Liver (tissue), 9 donors: Measurements from ENCODE around the gene RUNX1. TPM values are rescaled to one million over a fixed set of nuclear protein-coding genes. Genes with fewer than 3 reads are reported as not detected.
A peak's percentile ranks its signal among the peaks of the same experiment; 100 is the strongest.

Experiments
- DNase-seq: peaks from one replicate; pipeline ENCODE4 v3.0.0-alpha.2; 2017; ENCODE audit warnings: low spot score
- H3K27ac ChIP-seq, 2 donors: one replicate each; pipeline ENCODE4 v1.7.0; 2013; ENCODE audit warnings: inconsistent platforms in 2 of 2, low read length in 2 of 2, control low read depth in 1 of 2, low read depth in 1 of 2, mild to moderate bottlenecking in 1 of 2
- H3K27me3 ChIP-seq, 4 donors: one replicate each; pipeline versions ENCODE4 v1.6.1 to v1.7.0; 2013; ENCODE audit warnings: low read length in 3 of 4, inconsistent platforms in 1 of 4, mild to moderate bottlenecking in 1 of 4, moderate library complexity in 1 of 4; ENCODE audit not compliant: control insufficient read depth in 4 of 4, insufficient read depth in 4 of 4
- H3K36me3 ChIP-seq, 4 donors: one replicate each; pipeline versions ENCODE4 v1.6.1 to v1.7.0; 2013; ENCODE audit warnings: low read length in 3 of 4, mild to moderate bottlenecking in 3 of 4, low read depth in 1 of 4, moderate library complexity in 1 of 4; ENCODE audit not compliant: control insufficient read depth in 4 of 4, insufficient read depth in 3 of 4
- H3K4me1 ChIP-seq, 4 donors: one replicate each; pipeline versions ENCODE4 v1.6.1 to v1.7.0; 2013; ENCODE audit warnings: low read length in 3 of 4, mild to moderate bottlenecking in 3 of 4, moderate library complexity in 1 of 4; ENCODE audit not compliant: control insufficient read depth in 4 of 4, insufficient read depth in 4 of 4
- H3K4me3 ChIP-seq, 3 donors: one replicate each; pipeline versions ENCODE4 v1.6.1 to v1.7.0; 2013; ENCODE audit warnings: low read length in 3 of 3, control low read depth in 1 of 3, low read depth in 1 of 3, mild to moderate bottlenecking in 1 of 3
- H3K9ac ChIP-seq, 2 donors: one replicate each; pipeline ENCODE4 v1.7.0; 2013; ENCODE audit warnings: low read length in 2 of 2, mild to moderate bottlenecking in 2 of 2, moderate library complexity in 2 of 2, control low read depth in 1 of 2, low read depth in 1 of 2
- H3K9me3 ChIP-seq, 4 donors: one replicate each; pipeline versions ENCODE4 v1.6.1 to v1.7.0; 2013; ENCODE audit warnings: low read length in 3 of 4; ENCODE audit not compliant: control insufficient read depth in 4 of 4
- EGR1 ChIP-seq, 2 donors: IDR thresholded peaks; 2 replicates each; pipeline ENCODE4 v1.6.1; 2016 to 2018; ENCODE audit warnings: antibody characterized with exemption in 2 of 2, low read depth in 2 of 2
- FOXA1 ChIP-seq: IDR thresholded peaks from 2 replicates; pipeline ENCODE4 v1.6.1; 2016; ENCODE audit warnings: antibody characterized with exemption
- FOXA2 ChIP-seq: IDR thresholded peaks from 2 replicates; pipeline ENCODE4 v1.6.1; 2016; ENCODE audit warnings: antibody characterized with exemption
- HNF4A ChIP-seq, 2 donors: conservative IDR thresholded peaks; 2 replicates each; pipeline ENCODE4 v1.6.1; 2016; ENCODE audit warnings: antibody characterized with exemption in 2 of 2, mild to moderate bottlenecking in 2 of 2
- HNF4G ChIP-seq: IDR thresholded peaks from 2 replicates; pipeline ENCODE4 v1.6.1; 2016; ENCODE audit warnings: antibody characterized with exemption
- JUND ChIP-seq, 2 donors: IDR thresholded peaks; 2 replicates each; pipeline ENCODE4 v1.6.1; 2016; ENCODE audit warnings: antibody characterized with exemption in 2 of 2
- NR2F2 ChIP-seq: IDR thresholded peaks from 2 replicates; pipeline ENCODE4 v1.6.1; 2016; ENCODE audit warnings: antibody characterized with exemption
- RAD21 ChIP-seq, 2 donors: IDR thresholded peaks; 2 replicates each; pipeline ENCODE4 v1.6.1; 2016; ENCODE audit warnings: antibody characterized with exemption in 2 of 2, mild to moderate bottlenecking in 2 of 2
- RXRA ChIP-seq, 2 donors: IDR thresholded peaks; 2 replicates each; pipeline ENCODE4 v1.6.1; 2017 to 2018; ENCODE audit warnings: antibody characterized with exemption in 2 of 2, mild to moderate bottlenecking in 1 of 2
- TAF1 ChIP-seq: conservative IDR thresholded peaks from 2 replicates; pipeline ENCODE4 v1.6.1; 2016; ENCODE audit warnings: antibody characterized with exemption, mild to moderate bottlenecking
- YY1 ChIP-seq: IDR thresholded peaks from 2 replicates; pipeline ENCODE4 v1.6.1; 2016; ENCODE audit warnings: antibody characterized with exemption, mild to moderate bottlenecking
- WGBS: extraction: QIAGEN DNeasy Blood & Tissue Kit; methylation state at CpG from one replicate; pipeline ENCODE4 v1.1.7; 2013; 5-methylcytosine and 5-hydroxymethylcytosine counted together
- polyA plus RNA-seq, 2 donors: library from polyadenylated mRNA; stranded (reverse) in 1 of 2; unstranded in 1 of 2; fragments of 200-250 nt in 1 of 2; fragments of >200 nt in 1 of 2; fragmentation: Nextera tagmentation in 1 of 2; extraction: Ambion mirVana in 1 of 2; gene quantifications; one replicate each; pipeline versions ENCODE4 v1.2.1 to v1.2.3, GENCODE V29; 2013 to 2015
- total RNA-seq, 2 donors: library from RNA; depleted of rRNA; stranded (reverse); fragments of >200 nt; gene quantifications; one replicate each; pipeline ENCODE4 v1.2.3, GENCODE V29; 2014
- TF ChIP-seq, protein P1 (sequence below): IDR thresholded peaks from 2 replicates; pipeline ENCODE4 v1.6.1; 2016; ENCODE audit warnings: antibody characterized with exemption
- TF ChIP-seq, protein P2 (sequence below): IDR thresholded peaks from 2 replicates; pipeline ENCODE4 v1.6.1; 2016; ENCODE audit warnings: antibody characterized with exemption
- TF ChIP-seq, protein P3 (sequence below): IDR thresholded peaks from 2 replicates; pipeline ENCODE4 v1.6.1; 2016; ENCODE audit warnings: antibody characterized with exemption, mild to moderate bottlenecking
- TF ChIP-seq, protein P4 (sequence below): fragments of 150-350 bp; IDR thresholded peaks from 2 replicates; pipeline ENCODE4 v1.5.1; 2017; ENCODE audit warnings: improper control_type of control experiment, low read depth, low read length; ENCODE audit not compliant: missing input control
- donor health status: healthy.
- donor health status: healthy.
- donor health status: healthy.
- donor health status: healthy.
- donor health status: healthy.

RUNX1 gene
- total and polyA plus RNA-seq, 4 donors, result 0.98 to 7.2 (median 3.1) TPM

DNA sequence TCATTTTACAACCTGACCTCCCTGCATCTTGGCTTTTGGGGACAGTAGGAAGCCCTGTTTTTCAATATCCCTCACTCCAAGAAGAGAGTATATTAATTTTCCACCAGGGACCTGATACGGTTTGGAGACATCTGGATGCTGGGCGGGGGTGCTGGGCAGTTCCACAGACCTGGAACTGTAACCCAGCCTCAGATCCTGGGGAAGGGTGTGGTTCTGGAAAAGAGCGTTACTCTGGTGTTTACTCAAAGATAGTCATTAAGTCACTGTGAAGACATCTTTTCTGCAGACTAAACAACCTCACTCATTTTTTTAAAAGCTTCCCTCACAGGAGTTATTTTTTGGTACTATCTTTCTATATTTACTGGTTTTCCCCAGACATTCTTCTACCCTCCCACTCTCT lies 190.5 kb downstream of the RUNX1 start:
- H3K9me3 ChIP-seq, result no peaks in the 10 kb centered on the region
- peak; percentile 12 for DNase-seq
- 84% methylated on average over 3 of the region's 3 CpGs for WGBS
- no peaks in the 10 kb centered on the region for H3K27me3 ChIP-seq
- H3K27ac ChIP-seq, result no peak overlapping the region
- H3K36me3 ChIP-seq, result peaks cover 3 to 20% (median 12%) of the 10 kb centered on the region in 4 donors
- TF ChIP-seq FOXA2, result no peak
- no peak for TF ChIP-seq NR2F2
- TF ChIP-seq, protein P1, sequence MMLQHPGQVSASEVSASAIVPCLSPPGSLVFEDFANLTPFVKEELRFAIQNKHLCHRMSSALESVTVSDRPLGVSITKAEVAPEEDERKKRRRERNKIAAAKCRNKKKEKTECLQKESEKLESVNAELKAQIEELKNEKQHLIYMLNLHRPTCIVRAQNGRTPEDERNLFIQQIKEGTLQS, result no peak
- H3K4me3 ChIP-seq, result no peak overlapping the region
- no peaks in the 10 kb centered on the region for H3K4me1 ChIP-seq
- no peak overlapping the region for H3K9ac ChIP-seq

DNA sequence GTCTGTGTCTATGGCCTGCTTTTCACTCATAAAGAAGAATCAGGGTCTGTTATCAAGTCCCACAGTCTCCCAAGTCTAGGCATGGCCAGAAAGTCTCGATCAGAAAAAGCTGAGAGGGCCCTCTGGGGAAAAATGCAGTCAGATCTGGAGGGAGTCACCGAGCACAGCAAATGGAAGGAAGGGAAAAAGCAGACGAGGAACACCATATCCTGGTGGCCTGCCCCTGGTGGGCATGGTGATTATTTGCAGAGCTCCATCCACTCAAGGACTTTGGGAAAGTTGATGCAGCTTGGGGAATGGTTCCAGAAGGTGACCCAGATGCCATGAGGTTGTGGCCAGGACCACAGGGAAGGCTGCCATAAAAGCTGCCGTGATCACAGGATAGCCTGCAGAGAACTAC lies 191.2 kb downstream of the RUNX1 start:
- TF ChIP-seq, protein P2, sequence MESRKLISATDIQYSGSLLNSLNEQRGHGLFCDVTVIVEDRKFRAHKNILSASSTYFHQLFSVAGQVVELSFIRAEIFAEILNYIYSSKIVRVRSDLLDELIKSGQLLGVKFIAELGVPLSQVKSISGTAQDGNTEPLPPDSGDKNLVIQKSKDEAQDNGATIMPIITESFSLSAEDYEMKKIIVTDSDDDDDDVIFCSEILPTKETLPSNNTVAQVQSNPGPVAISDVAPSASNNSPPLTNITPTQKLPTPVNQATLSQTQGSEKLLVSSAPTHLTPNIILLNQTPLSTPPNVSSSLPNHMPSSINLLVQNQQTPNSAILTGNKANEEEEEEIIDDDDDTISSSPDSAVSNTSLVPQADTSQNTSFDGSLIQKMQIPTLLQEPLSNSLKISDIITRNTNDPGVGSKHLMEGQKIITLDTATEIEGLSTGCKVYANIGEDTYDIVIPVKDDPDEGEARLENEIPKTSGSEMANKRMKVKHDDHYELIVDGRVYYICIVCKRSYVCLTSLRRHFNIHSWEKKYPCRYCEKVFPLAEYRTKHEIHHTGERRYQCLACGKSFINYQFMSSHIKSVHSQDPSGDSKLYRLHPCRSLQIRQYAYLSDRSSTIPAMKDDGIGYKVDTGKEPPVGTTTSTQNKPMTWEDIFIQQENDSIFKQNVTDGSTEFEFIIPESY, result no peak
- no peak for TF ChIP-seq NR2F2
- no peak for TF ChIP-seq JUND (IDR thresholded peaks at IDR 0.05)
- TF ChIP-seq, protein P3, sequence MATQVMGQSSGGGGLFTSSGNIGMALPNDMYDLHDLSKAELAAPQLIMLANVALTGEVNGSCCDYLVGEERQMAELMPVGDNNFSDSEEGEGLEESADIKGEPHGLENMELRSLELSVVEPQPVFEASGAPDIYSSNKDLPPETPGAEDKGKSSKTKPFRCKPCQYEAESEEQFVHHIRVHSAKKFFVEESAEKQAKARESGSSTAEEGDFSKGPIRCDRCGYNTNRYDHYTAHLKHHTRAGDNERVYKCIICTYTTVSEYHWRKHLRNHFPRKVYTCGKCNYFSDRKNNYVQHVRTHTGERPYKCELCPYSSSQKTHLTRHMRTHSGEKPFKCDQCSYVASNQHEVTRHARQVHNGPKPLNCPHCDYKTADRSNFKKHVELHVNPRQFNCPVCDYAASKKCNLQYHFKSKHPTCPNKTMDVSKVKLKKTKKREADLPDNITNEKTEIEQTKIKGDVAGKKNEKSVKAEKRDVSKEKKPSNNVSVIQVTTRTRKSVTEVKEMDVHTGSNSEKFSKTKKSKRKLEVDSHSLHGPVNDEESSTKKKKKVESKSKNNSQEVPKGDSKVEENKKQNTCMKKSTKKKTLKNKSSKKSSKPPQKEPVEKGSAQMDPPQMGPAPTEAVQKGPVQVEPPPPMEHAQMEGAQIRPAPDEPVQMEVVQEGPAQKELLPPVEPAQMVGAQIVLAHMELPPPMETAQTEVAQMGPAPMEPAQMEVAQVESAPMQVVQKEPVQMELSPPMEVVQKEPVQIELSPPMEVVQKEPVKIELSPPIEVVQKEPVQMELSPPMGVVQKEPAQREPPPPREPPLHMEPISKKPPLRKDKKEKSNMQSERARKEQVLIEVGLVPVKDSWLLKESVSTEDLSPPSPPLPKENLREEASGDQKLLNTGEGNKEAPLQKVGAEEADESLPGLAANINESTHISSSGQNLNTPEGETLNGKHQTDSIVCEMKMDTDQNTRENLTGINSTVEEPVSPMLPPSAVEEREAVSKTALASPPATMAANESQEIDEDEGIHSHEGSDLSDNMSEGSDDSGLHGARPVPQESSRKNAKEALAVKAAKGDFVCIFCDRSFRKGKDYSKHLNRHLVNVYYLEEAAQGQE, result no peak
- no peak for TF ChIP-seq RAD21 (IDR thresholded peaks at IDR 0.05)
- no peak for TF ChIP-seq YY1
- no peak for TF ChIP-seq FOXA1
- no peak for TF ChIP-seq RXRA (IDR thresholded peaks at IDR 0.05)
- TF ChIP-seq, protein P1, result no peak
- TF ChIP-seq TAF1, result no peak
- Histone ChIP-seq H3K4me3 (no peak overlapping the region), H3K9ac (no peak overlapping the region), H3K4me1 (no peaks in the 10 kb centered on the region), H3K9me3 (no peaks in the 10 kb centered on the region), H3K27ac (no peak overlapping the region), H3K27me3 (no peaks in the 10 kb centered on the region), H3K36me3 (peaks cover 3 to 20% (median 12%) of the 10 kb centered on the region in 4 donors)
- DNase-seq, result no peak
- WGBS, result 84% methylated on average over 4 of the region's 4 CpGs

DNA sequence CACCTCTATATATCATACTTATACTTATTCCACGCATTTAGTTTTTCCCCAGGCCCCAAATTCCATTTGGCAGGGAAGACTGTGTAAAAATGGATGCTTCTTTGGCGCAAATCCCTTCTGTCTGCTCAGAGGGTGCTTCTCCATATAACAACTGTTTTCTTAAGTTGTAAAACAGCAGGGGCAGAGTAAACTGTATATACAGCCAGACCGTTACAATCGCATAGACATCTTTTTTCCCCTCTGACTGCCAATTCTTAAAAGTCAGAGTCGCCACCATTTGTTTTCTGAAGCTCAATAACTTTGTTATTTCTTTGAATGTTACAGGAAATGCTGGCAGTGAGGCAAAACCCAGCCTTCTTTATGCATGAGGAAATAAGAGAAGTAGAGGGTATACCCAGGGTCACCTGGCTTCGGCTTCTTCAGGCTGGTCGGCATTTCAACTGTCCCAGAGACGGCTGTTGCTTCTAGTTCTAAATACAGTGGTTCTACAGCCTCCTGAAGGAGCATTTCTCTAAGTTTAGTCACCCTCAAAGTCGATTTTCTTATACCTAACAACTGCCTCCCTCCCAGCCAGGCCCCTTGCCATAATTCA lies 191.9 kb downstream of the RUNX1 start:
- H3K27ac ChIP-seq, result no peak overlapping the region
- WGBS, result 79% methylated on average over 9 of the region's 9 CpGs

More for the DNA sequence above, 191.9 kb downstream of the RUNX1 start:
- H3K36me3 ChIP-seq, result peaks cover 3 to 20% (median 12%) of the 10 kb centered on the region in 4 donors
- no peak overlapping the region for H3K9ac ChIP-seq
- no peaks in the 10 kb centered on the region for H3K27me3 ChIP-seq
- no peaks in the 10 kb centered on the region for H3K4me1 ChIP-seq
- no peak overlapping the region for H3K4me3 ChIP-seq
- TF ChIP-seq EGR1 (IDR thresholded peaks at IDR 0.05; ENCODE audit: low read depth in 2 of 2) (no peak), HNF4G (no peak), RXRA (IDR thresholded peaks at IDR 0.05) (no peak), HNF4A (conservative IDR thresholded peaks at IDR 0.05) (no peak), NR2F2 (no peak), RAD21 (IDR thresholded peaks at IDR 0.05) (no peak)
- TF ChIP-seq, protein P4, sequence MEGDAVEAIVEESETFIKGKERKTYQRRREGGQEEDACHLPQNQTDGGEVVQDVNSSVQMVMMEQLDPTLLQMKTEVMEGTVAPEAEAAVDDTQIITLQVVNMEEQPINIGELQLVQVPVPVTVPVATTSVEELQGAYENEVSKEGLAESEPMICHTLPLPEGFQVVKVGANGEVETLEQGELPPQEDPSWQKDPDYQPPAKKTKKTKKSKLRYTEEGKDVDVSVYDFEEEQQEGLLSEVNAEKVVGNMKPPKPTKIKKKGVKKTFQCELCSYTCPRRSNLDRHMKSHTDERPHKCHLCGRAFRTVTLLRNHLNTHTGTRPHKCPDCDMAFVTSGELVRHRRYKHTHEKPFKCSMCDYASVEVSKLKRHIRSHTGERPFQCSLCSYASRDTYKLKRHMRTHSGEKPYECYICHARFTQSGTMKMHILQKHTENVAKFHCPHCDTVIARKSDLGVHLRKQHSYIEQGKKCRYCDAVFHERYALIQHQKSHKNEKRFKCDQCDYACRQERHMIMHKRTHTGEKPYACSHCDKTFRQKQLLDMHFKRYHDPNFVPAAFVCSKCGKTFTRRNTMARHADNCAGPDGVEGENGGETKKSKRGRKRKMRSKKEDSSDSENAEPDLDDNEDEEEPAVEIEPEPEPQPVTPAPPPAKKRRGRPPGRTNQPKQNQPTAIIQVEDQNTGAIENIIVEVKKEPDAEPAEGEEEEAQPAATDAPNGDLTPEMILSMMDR, result no peak
- TF ChIP-seq, protein P2, result no peak
- TF ChIP-seq, protein P1, result no peak
- H3K9me3 ChIP-seq, result no peaks in the 10 kb centered on the region
- no peak for DNase-seq
